GM12878 (cell line): Measurements from ENCODE around the gene BSPRY. TPM values are rescaled to one million over a fixed set of nuclear protein-coding genes. Genes with fewer than 3 reads are reported as not detected.

Source experiments
- ATAC-seq: fragments of 200-7000 bp; cut with Tn5 transposase; 3 replicates; pipeline ENCODE4 v1.9.1; 2020; ENCODE audit warnings: mild to moderate bottlenecking, moderate library complexity
- BruUV-seq: library from RNA; stranded (reverse); fragments of 400-500 nt; replicated peaks from 2 replicates; lab custom pipeline; 2021; lab: Mats Ljungman, UMichigan
- CTCF ChIA-PET: fragments of 300-600 bp; sonication (Branson Sonifier 250); formaldehyde crosslinking; extraction: SDS; loops from one replicate; lab custom pipeline; 2021; ENCODE audit warnings: inconsistent platforms; lab: Yijun Ruan, JAX
- POLR2A ChIA-PET: fragments of 350-600 bp; formaldehyde crosslinking; extraction: SDS; loops from one replicate; lab custom pipeline; 2021; ENCODE audit warnings: inconsistent platforms; lab: Charles Lee
- RAD21 ChIA-PET: fragments of 300-600 bp; sonication (Branson Sonifier 250); formaldehyde crosslinking; loops from one replicate; lab custom pipeline; 2023; ENCODE audit warnings: antibody characterized with exemption; ENCODE audit not compliant: unreplicated experiment; lab: Charles Lee
- SMC1A ChIA-PET: fragments of 300-600 bp; sonication (Branson Sonifier 250); formaldehyde crosslinking; loops from one replicate; lab custom pipeline; 2023; ENCODE audit not compliant: unreplicated experiment, uncharacterized antibody; lab: Charles Lee
- DNase-seq: peaks from one replicate; pipeline ENCODE4 v3.0.0-alpha.2; 2011; ENCODE audit warnings: low read depth, low spot score
- FAIRE-seq: peaks from 3 replicates; lab custom pipeline; 2011; peaks lifted over from hg19 to GRCh38; lab: Jason Lieb, UNC
- H2AFZ ChIP-seq: 2 replicates; pipeline ENCODE4 v1.6.0; 2011; ENCODE audit warnings: low read depth, low read length, control low read depth; ENCODE audit not compliant: control insufficient read depth
- H3K27ac ChIP-seq: 2 replicates; pipeline ENCODE4 v1.5.1; 2011; ENCODE audit warnings: control low read depth; ENCODE audit not compliant: control insufficient read depth, insufficient read depth
- H3K27me3 ChIP-seq, 2 experiments: replicated peaks in 1 of 2; 2 replicates each; pipeline versions ENCODE4 v1.6.0 to v1.6.1; 2011; ENCODE audit warnings: low read length in 1 of 2; ENCODE audit not compliant: control insufficient read depth in 2 of 2, insufficient read depth in 2 of 2
- H3K36me3 ChIP-seq, 2 experiments: 2 replicates each; pipeline ENCODE4 v1.5.1; 2011; ENCODE audit warnings: low read length in 1 of 2; ENCODE audit not compliant: control insufficient read depth in 2 of 2, insufficient read depth in 2 of 2
- H3K4me1 ChIP-seq: 2 replicates; pipeline ENCODE4 v1.6.1; 2011; ENCODE audit warnings: mild to moderate bottlenecking, low read length, moderate library complexity, mixed read lengths; ENCODE audit not compliant: control insufficient read depth, insufficient read depth
- H3K4me2 ChIP-seq: 2 replicates; pipeline ENCODE4 v1.6.0; 2011; ENCODE audit warnings: control low read depth; ENCODE audit not compliant: control insufficient read depth, insufficient read depth
- H3K4me3 ChIP-seq: fragments of 200-600 bp; sonication (generic); 2 replicates; pipeline ENCODE4 v1.5.1; 2016
- H3K79me2 ChIP-seq: 2 replicates; pipeline ENCODE4 v1.6.0; 2011; ENCODE audit warnings: low read length; ENCODE audit not compliant: control insufficient read depth, insufficient read depth
- H3K9ac ChIP-seq: 2 replicates; pipeline ENCODE4 v1.8.0; 2011; ENCODE audit warnings: low read length, control low read depth, mixed read lengths; ENCODE audit not compliant: control insufficient read depth, insufficient read depth
- H3K9me3 ChIP-seq: replicated peaks from 3 replicates; pipeline ENCODE4 v1.5.1; 2011; ENCODE audit warnings: mild to moderate bottlenecking, low read length; ENCODE audit not compliant: control insufficient read depth, insufficient read depth
- H4K20me1 ChIP-seq: 2 replicates; pipeline ENCODE4 v1.6.0; 2011; ENCODE audit not compliant: control insufficient read depth, insufficient read depth
- BMI1 ChIP-seq: fragments of 450-650 bp; IDR thresholded peaks from 2 replicates; pipeline ENCODE4 v1.6.1; 2016; ENCODE audit warnings: mild to moderate bottlenecking, moderate library complexity, borderline replicate concordance
- CEBPZ ChIP-seq: fragments of 150-350 bp; IDR thresholded peaks from 2 replicates; pipeline ENCODE4 v1.6.1; 2016; ENCODE audit warnings: low read depth, low read length
- LARP7 ChIP-seq: fragments of 450-650 bp; IDR thresholded peaks from 2 replicates; pipeline ENCODE4 v1.6.1; 2017; ENCODE audit warnings: mild to moderate bottlenecking
- MYB ChIP-seq: fragments of 150-350 bp; IDR thresholded peaks from 2 replicates; pipeline ENCODE4 v1.6.1; 2014; ENCODE audit warnings: mild to moderate bottlenecking, low read depth, low read length, borderline replicate concordance
- NRF1 ChIP-seq: conservative IDR thresholded peaks from 2 replicates; pipeline ENCODE4 v1.6.1; 2011; ENCODE audit warnings: mild to moderate bottlenecking, low read depth, low read length, improper control_type of control experiment
- RAD21 ChIP-seq: IDR thresholded peaks from 2 replicates; pipeline ENCODE4 v1.6.1; 2011; ENCODE audit warnings: mild to moderate bottlenecking, low read depth, low read length, moderate library complexity; ENCODE audit not compliant: insufficient read depth
- SKIL ChIP-seq: fragments of 450-650 bp; IDR thresholded peaks from 2 replicates; pipeline ENCODE4 v1.6.1; 2017; ENCODE audit warnings: mild to moderate bottlenecking, low read depth, inconsistent platforms; ENCODE audit not compliant: poor library complexity, severe bottlenecking
- SMARCA5 ChIP-seq: fragments of 450-650 bp; IDR thresholded peaks from 2 replicates; pipeline ENCODE4 v1.6.1; 2017; ENCODE audit warnings: mild to moderate bottlenecking
- WGBS: methylation state at CpG from one replicate; pipeline ENCODE4 v1.1.6; 2016; ENCODE audit warnings: low lambda C conversion rate; ENCODE audit not compliant: insufficient replicate concordance, insufficient coverage; ENCODE audit errors: missing lambda C conversion rate; 5-methylcytosine and 5-hydroxymethylcytosine counted together
- in situ Hi-C: fragments of 300-500 bp; cut with MboI; formaldehyde crosslinking; loops from 9 replicates; pipeline ENCODE4 v1.14.3; 2018; ENCODE audit warnings: mixed read lengths
- intact Hi-C: fragments of 100-400 bp; cut with micrococcal nuclease; formaldehyde crosslinking; loops from one replicate; pipeline ENCODE4 v1.14.2; 2022; ENCODE audit not compliant: unreplicated experiment
- polyA plus RNA-seq, 11 experiments: library from polyadenylated mRNA; depleted of rRNA in 4 of 11; unstranded in 6 of 11; stranded (reverse) in 5 of 11; fragments of >200 nt; fragmentation: Nextera tagmentation in 4 of 11; fragmentation: Illumina TruSeq in 1 of 11; extraction: Ambion mirVana in 4 of 11; extraction: Trizol in 1 of 11; gene quantifications; 1 replicate in 1 of 11; 2 replicates in 10 of 11; pipeline versions ENCODE4 v1.2.1 to v1.2.3, GENCODE V29; 2011 to 2016; ENCODE audit warnings: inconsistent platforms in 2 of 11, missing spikeins in 2 of 11, low read depth in 1 of 11
- total RNA-seq, 4 experiments: library from RNA; depleted of rRNA in 3 of 4; stranded (reverse); fragments of >200 nt in 3 of 4; fragmentation: Illumina TruSeq in 1 of 4; extraction: Trizol in 1 of 4; gene quantifications; 2 replicates each; pipeline versions ENCODE4 v1.2.1 to v1.2.3, GENCODE V29; 2013 to 2021
- TF ChIP-seq, protein P1 (sequence below): fragments of 450-650 bp; formaldehyde crosslinking; IDR thresholded peaks from 2 replicates; pipeline ENCODE4 v1.4.0; 2020; ENCODE audit warnings: mild to moderate bottlenecking, moderate library complexity

Gene BSPRY
- total and polyA plus RNA-seq, 10 of the 15 experiments (the other 5 are each of a cell fraction or from before 2014, with no cell fraction given) = 0.45 to 6.3 (median 4.1) TPM

- no peak for TF ChIP-seq MYB
Observed at GRCh38 chr9:113389451-113389850, 40.1 kb downstream of the BSPRY start (continued).

DNA sequence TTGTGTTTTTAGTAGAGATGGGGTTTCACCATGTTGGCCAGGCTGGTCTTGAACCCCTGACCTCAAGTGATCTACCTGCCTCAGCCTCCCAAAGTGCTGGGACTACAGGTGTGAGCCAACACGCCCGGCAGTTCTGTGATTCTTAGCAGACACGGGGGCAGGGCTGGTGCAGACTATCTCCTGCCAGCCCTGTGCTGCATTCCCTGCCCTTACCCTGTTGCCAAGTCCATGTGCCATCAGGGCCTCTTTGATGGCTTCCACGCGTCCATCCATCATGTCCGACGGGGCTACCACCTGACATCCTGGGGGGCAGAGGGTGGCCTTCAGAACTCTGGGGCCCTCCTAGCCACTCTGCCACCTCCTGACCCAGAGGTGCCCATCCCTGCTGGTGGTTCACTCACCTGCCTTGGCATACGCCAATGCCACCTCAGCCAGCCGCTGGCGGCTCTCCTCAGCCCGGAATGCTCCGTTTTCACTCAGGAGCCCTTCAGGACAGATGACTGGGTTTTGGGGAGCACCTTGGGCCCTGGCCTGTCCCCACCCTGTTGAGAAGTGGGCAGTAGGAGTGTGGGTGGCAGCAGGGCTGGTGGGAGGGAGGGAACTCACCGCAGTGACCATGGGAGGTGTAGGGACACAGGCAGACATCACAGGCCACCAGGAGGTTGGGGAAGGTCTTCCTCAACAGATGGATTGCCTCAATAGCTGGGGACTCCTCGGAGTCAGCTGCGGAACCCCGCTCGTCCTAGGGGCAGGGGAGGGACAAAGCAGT is 41.0 kb downstream of the BSPRY start:
- Histone ChIP-seq H3K9me3 (no peaks in the 10 kb centered on the region), H3K9ac (no peak overlapping the region), H3K27me3 (no peaks in the 10 kb centered on the region), H3K4me1 (no peaks in the 10 kb centered on the region), H3K79me2 (no peaks in the 10 kb centered on the region), H3K4me3 (no peak overlapping the region), H4K20me1 (no peaks in the 10 kb centered on the region; the same call in 1 of the 2 replicates), H3K4me2 (no peak overlapping the region), H3K27ac (no peak overlapping the region), H2AFZ (no peak overlapping the region), H3K36me3 (peaks cover 0 to 10% of the 10 kb centered on the region in 2 experiments; a peak in 3 of 4 replicates)
- in situ Hi-C loops (no loop called here), intact Hi-C loops (no loop called here)
- RAD21 ChIA-PET = no interaction called here
- CTCF ChIA-PET = interaction anchor here (1.2 kb wide), 1 partner anchor 11 kb away, joined by 3 read pairs; the partner anchor contains the start of gene ALAD
- SMC1A ChIA-PET = no interaction called here
- POLR2A ChIA-PET = no interaction called here
- DNase-seq = no peak
- ATAC-seq = no peak
- BruUV-seq = no TSS peak
- 87% methylated on average over 17 of the region's 17 CpGs for WGBS
- no peak for FAIRE-seq
- TF ChIP-seq NRF1 (no peak), RAD21 (no peak), CEBPZ (no peak), SKIL (no peak), SMARCA5 (no peak), BMI1 (no peak), LARP7 (no peak)
- TF ChIP-seq, protein P1, sequence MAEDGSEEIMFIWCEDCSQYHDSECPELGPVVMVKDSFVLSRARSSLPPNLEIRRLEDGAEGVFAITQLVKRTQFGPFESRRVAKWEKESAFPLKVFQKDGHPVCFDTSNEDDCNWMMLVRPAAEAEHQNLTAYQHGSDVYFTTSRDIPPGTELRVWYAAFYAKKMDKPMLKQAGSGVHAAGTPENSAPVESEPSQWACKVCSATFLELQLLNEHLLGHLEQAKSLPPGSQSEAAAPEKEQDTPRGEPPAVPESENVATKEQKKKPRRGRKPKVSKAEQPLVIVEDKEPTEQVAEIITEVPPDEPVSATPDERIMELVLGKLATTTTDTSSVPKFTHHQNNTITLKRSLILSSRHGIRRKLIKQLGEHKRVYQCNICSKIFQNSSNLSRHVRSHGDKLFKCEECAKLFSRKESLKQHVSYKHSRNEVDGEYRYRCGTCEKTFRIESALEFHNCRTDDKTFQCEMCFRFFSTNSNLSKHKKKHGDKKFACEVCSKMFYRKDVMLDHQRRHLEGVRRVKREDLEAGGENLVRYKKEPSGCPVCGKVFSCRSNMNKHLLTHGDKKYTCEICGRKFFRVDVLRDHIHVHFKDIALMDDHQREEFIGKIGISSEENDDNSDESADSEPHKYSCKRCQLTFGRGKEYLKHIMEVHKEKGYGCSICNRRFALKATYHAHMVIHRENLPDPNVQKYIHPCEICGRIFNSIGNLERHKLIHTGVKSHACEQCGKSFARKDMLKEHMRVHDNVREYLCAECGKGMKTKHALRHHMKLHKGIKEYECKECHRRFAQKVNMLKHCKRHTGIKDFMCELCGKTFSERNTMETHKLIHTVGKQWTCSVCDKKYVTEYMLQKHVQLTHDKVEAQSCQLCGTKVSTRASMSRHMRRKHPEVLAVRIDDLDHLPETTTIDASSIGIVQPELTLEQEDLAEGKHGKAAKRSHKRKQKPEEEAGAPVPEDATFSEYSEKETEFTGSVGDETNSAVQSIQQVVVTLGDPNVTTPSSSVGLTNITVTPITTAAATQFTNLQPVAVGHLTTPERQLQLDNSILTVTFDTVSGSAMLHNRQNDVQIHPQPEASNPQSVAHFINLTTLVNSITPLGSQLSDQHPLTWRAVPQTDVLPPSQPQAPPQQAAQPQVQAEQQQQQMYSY (CRISPR knock-in tag) = no peak
